Choroid plexus epithelial cell (primary cell): Measurements from ENCODE around the gene SSBP4.

Experiments used
- DNase-seq: peaks from one replicate; pipeline ENCODE4 v3.0.0-alpha.2; 2010; ENCODE audit warnings: low read depth
- H3K4me3 ChIP-seq: 2 replicates; pipeline ENCODE4 v1.5.1; 2011; ENCODE audit warnings: low read depth, mild to moderate bottlenecking, control low read depth, low read length, moderate library complexity
- TF ChIP-seq, protein P1 (sequence below): conservative IDR thresholded peaks from 2 replicates; pipeline ENCODE4 v1.5.1; 2011; ENCODE audit warnings: low read depth, mild to moderate bottlenecking, control low read depth, inconsistent platforms, low read length, moderate library complexity

SSBP4 gene

DNA sequence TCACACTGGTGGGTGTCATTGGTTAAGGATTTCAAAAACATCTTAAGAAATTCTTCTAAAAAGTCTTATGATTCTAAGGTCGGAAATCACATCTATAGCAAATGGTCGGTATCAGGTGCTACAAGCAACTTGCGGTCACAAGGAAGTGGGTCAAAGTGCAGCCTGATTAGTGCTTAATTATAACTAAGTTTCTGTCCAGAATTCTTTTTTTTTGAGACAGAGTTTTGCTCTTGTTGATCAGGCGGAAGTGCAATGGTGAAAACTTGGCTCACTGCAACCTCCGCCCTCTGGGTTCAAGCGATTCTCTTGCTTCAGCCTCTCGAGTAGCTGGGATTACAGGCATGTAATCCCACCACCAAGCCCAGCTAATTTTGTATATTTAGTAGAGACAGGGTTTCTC is 34.4 kb upstream of the SSBP4 start:
- TF ChIP-seq, protein P1, sequence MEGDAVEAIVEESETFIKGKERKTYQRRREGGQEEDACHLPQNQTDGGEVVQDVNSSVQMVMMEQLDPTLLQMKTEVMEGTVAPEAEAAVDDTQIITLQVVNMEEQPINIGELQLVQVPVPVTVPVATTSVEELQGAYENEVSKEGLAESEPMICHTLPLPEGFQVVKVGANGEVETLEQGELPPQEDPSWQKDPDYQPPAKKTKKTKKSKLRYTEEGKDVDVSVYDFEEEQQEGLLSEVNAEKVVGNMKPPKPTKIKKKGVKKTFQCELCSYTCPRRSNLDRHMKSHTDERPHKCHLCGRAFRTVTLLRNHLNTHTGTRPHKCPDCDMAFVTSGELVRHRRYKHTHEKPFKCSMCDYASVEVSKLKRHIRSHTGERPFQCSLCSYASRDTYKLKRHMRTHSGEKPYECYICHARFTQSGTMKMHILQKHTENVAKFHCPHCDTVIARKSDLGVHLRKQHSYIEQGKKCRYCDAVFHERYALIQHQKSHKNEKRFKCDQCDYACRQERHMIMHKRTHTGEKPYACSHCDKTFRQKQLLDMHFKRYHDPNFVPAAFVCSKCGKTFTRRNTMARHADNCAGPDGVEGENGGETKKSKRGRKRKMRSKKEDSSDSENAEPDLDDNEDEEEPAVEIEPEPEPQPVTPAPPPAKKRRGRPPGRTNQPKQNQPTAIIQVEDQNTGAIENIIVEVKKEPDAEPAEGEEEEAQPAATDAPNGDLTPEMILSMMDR: no peak
- no peak overlapping the region for H3K4me3 ChIP-seq
- no peak for DNase-seq

DNA sequence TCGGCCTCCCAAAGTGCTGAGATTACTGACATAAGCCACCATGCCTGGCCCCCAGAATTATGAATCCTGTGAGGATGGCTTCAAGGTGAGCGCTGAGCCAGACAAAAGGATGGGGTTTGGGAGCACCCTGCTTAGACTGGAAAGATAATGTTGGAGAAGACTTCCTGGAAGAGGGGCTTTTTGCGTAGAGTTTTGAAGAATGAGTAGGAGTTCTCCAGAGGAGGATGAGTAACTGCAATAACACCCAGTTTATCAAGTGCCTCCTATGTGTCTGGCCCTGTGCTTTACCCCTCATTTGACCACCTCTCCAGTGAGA is 33.9 kb upstream of the SSBP4 start:
- H3K4me3 ChIP-seq: no peak overlapping the region
- no peak for DNase-seq
- TF ChIP-seq, protein P1: no peak

DNA sequence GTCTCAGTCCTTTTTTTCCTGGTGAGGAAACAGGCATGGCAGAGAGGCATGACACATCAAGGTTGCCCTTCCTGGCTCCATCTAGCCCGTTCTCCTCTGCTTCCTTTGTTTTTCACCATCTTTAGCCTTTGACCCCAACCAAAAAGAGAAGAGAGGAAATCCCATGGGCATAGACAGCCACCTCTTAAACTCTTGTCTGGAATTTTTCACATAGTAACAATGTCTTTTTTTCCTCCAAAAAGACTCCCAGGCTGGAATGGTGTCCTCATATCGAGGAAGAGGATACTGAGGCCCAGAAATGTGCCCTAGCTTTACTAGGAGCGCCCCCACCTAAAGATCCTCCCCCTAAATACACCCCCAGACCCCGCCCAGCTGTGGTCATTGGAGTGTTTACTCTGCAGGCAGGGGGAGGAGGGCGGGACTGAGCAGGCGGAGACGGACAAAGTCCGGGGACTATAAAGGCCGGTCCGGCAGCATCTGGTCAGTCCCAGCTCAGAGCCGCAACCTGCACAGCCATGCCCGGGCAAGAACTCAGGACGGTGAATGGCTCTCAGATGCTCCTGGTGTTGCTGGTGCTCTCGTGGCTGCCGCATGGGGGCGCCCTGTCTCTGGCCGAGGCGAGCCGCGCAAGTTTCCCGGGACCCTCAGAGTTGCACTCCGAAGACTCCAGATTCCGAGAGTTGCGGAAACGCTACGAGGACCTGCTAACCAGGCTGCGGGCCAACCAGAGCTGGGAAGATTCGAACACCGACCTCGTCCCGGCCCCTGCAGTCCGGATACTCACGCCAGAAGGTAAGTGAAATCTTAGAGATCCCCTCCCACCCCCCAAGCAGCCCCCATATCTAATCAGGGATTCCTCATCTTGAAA is 33.3 kb upstream of the SSBP4 start, which contains the start of gene GDF15:
Gene GDF15, plus strand, starts transcription at position 484 of the 868 bp plus-strand sequence. Its CDS starts 32 bp downstream, at position 516.
- DNase-seq: peak; percentile 98
- H3K4me3 ChIP-seq: peak within 1 kb of the TSS; percentile 66
- TF ChIP-seq, protein P1: peak; percentile 79

DNA sequence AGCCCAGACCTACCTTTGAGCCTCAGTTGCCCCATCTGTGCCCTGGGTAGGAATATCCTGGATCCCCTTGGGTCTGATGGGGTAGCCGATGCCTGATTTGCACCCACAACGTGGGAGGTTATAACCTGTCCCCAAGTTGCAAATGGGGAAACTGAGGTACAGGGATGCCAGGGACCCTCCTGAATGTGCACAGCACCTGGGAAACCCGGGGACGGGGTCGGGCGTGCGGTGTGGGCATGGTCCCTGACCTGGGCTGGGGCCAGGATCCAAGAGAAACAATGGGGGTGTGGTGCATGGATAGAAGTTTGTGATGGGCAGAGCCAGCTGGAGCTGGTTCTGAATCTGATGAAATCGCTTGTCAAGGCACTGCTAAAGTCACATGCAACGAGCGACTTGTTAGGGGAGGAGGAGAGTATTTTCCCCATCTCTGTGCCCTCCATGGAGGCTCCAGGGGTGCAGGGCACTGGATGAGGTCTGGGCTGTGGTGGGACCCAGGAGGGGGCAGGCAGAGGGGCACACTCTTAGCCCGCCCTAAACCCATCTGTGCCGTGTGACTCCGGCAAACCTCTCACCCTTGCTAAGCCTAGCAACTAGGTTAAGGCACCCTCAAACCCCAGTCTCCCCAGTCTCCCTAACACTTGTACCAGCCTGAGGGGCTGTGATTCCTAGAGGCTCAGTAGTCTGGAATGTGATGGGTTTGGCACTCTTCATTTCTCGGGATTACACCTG is 32.5 kb upstream of the SSBP4 start:
- peak overlapping the region; percentile 66 for H3K4me3 ChIP-seq
- TF ChIP-seq, protein P1: no peak
- DNase-seq: peak; percentile 68

DNA sequence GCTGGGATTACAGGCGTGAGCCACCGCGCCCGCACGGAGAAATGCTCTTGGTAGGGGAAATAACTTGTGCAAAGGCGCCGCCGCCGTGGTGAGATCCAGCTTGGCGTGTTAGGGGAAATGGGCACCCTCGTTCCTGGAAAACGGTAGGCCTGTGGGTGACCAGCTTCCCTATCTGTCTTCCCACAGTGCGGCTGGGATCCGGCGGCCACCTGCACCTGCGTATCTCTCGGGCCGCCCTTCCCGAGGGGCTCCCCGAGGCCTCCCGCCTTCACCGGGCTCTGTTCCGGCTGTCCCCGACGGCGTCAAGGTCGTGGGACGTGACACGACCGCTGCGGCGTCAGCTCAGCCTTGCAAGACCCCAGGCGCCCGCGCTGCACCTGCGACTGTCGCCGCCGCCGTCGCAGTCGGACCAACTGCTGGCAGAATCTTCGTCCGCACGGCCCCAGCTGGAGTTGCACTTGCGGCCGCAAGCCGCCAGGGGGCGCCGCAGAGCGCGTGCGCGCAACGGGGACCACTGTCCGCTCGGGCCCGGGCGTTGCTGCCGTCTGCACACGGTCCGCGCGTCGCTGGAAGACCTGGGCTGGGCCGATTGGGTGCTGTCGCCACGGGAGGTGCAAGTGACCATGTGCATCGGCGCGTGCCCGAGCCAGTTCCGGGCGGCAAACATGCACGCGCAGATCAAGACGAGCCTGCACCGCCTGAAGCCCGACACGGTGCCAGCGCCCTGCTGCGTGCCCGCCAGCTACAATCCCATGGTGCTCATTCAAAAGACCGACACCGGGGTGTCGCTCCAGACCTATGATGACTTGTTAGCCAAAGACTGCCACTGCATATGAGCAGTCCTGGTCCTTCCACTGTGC is 30.9 kb upstream of the SSBP4 start:
- peak overlapping the region; percentile 66 for H3K4me3 ChIP-seq
- DNase-seq: no peak
- TF ChIP-seq, protein P1: peak; percentile 62

DNA sequence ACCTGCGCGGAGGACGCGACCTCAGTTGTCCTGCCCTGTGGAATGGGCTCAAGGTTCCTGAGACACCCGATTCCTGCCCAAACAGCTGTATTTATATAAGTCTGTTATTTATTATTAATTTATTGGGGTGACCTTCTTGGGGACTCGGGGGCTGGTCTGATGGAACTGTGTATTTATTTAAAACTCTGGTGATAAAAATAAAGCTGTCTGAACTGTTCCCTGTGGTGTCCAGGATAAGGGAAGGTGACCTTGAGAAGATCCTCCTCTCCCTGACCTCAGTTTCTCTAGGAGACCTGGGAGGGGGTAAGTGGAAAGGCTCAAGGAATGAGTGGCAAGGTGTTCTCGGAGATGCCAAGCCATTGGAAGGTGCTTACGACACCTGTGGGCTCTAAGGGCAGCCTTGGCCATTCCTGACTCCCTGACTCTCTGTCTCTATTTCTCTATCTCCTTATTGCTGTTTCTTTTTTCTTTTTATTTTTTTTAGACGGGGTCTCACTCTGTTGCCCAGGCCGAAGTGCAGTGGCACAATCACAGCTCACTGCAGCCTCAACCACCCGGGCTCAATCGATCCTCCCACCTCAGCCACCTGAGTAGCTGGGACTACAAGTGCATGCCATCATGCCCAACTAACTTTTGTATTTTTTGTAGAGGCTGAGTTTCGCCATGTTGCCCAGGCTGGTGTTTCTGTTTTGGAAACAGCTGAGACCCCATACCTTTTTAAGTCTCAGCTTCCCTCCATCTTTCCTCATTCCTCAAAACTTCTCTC is 30.1 kb upstream of the SSBP4 start:
- DNase-seq: no peak
- TF ChIP-seq, protein P1: no peak
- H3K4me3 ChIP-seq: peak overlapping the region; percentile 66
